Erythroblast (primary cell): ENCODE data around the gene SCAI.

ENCODE experiments used
- GATA1 ChIP-seq: IDR thresholded peaks from 2 replicates; pipeline ENCODE4 v1.6.1; 2011; ENCODE audit warnings: low read depth, mild to moderate bottlenecking, control low read depth, low read length, moderate library complexity
- POLR2A ChIP-seq: IDR thresholded peaks from 2 replicates; pipeline ENCODE4 v1.6.1; 2011; ENCODE audit warnings: mild to moderate bottlenecking, low read length

DNA sequence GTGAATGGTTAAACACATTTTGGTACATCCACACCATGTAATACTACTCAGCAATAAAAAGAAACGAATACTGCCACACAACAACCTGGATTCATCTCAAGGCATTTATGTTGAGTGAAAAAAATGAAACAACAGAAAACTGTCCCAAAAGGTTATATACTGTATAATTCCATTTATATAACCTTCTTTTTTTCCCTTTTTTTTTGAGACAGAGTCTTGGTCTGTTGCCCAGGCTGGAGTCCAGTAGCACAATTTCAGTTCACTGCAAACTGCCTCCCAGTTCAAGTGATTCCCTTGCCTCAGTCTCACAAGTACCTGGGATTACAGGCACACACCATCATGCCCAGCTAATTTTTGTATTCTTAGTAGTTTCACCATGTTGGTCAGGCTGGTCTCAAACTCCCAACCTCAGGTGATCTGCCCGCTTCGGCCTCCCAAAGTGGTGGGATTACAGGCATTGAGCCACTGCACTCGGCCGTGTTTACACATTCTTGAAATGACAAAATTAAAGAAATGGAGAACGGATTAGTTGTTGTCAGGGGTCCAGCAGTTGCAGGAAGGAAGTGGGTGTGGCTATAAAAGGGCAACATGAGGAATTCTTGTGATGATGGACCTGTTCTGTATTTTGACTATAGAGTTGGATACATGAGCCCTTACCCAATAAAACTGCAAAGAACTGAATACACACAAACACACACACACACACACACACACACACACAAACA is 28.9 kb upstream of the SCAI start:
- TF ChIP-seq POLR2A (no peak), GATA1 (no peak)
